Tibial nerve (tissue), 3 donors: ENCODE data around the gene GLS.

ENCODE experiments used
- POLR2A ChIP-seq, 2 donors: fragments of 450-650 bp; IDR thresholded peaks; one replicate each; pipeline ENCODE4 v1.6.1; 2017; ENCODE audit warnings: antibody characterized with exemption in 2 of 2, mild to moderate bottlenecking in 2 of 2, moderate library complexity in 2 of 2
- TF ChIP-seq, protein P1 (sequence below), 5 experiments: fragments of 200-600 bp in 3 of 5; fragments of 450-650 bp in 2 of 5; sonication (generic) in 3 of 5; IDR thresholded peaks; one replicate each; pipeline ENCODE4 v1.5.1; 2016 to 2019; ENCODE audit warnings: antibody characterized with exemption in 5 of 5, mild to moderate bottlenecking in 3 of 5, moderate library complexity in 2 of 5

DNA sequence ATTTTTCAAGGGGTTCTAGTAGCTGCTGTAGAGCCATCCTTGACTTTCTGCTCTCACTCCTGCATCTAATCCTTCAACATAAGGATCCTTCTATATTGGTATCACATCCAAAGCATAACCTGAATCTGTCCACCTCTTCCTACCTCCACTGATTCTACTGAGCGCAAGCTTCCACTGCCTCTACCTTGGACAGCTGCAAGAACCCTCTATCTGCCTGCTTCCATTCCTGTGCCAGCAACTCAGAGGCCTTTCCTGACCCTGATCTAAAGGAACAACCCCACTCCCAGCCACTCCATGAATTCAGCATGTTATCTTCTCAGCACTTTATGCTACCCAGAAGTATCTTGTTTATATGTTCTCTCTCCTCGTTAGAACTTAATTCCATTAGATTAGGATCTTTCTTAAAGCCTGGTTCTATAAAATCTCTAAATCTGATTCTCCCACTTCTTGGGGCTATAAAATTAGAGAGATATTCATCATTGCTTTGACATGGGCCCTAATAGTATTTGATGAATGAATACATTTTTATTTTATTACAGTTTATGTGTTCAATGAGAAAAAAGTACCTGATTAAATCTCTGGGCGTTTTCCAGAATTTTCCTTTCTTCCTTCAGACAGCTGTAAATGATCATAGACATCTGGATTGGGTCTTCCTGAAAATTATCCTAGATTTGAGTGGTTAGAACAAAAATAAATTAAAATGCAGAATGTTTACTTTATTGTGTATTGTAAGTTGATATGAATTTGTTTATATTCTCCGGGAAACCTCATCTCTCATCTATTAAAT is 126.6 kb downstream of the GLS start:
- TF ChIP-seq, protein P1, sequence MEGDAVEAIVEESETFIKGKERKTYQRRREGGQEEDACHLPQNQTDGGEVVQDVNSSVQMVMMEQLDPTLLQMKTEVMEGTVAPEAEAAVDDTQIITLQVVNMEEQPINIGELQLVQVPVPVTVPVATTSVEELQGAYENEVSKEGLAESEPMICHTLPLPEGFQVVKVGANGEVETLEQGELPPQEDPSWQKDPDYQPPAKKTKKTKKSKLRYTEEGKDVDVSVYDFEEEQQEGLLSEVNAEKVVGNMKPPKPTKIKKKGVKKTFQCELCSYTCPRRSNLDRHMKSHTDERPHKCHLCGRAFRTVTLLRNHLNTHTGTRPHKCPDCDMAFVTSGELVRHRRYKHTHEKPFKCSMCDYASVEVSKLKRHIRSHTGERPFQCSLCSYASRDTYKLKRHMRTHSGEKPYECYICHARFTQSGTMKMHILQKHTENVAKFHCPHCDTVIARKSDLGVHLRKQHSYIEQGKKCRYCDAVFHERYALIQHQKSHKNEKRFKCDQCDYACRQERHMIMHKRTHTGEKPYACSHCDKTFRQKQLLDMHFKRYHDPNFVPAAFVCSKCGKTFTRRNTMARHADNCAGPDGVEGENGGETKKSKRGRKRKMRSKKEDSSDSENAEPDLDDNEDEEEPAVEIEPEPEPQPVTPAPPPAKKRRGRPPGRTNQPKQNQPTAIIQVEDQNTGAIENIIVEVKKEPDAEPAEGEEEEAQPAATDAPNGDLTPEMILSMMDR (IDR thresholded peaks at IDR 0.05), result no peak
- no peak for TF ChIP-seq POLR2A (IDR thresholded peaks at IDR 0.05)
